ENCODE data around the gene SLC15A3. TPM values are rescaled to one million over a fixed set of nuclear protein-coding genes. Genes with fewer than 3 reads are reported as not detected.

Gene SLC15A3
- total RNA-seq, 1 donor from 2014 or later, result 11.6 TPM

GRCh38 chr11:60964801-60965200 is 12.8 kb upstream of the SLC15A3 start:
- TF ChIP-seq CTCF (IDR thresholded peaks at IDR 0.05), result no peak
- Mint-ChIP-seq H3K4me1 (ENCODE audit: unreplicated experiment) (no peaks in the 10 kb centered on the region), H3K36me3 (ENCODE audit: unreplicated experiment) (peaks cover 2% of the 10 kb centered on the region), H3K9me3 (ENCODE audit: unreplicated experiment) (peaks cover 6% of the 10 kb centered on the region), H3K27me3 (ENCODE audit: unreplicated experiment) (peaks cover 21% of the 10 kb centered on the region), H3K4me3 (ENCODE audit: unreplicated experiment) (no peak overlapping the region), H3K27ac (ENCODE audit: unreplicated experiment) (no peak overlapping the region)
- no peak for DNase-seq (ENCODE audit: extremely low spot score, unreplicated experiment)

- peaks cover 8% of the 10 kb centered on the region for H3K4me1 Mint-ChIP-seq (ENCODE audit: unreplicated experiment)
- DNase-seq (ENCODE audit: extremely low spot score, unreplicated experiment), result no peak
- H3K27ac Mint-ChIP-seq (ENCODE audit: unreplicated experiment), result no peak overlapping the region
- H3K9me3 Mint-ChIP-seq (ENCODE audit: unreplicated experiment), result no peaks in the 10 kb centered on the region
- H3K4me3 Mint-ChIP-seq (ENCODE audit: unreplicated experiment), result no peak overlapping the region
- H3K27me3 Mint-ChIP-seq (ENCODE audit: unreplicated experiment), result peaks cover 8% of the 10 kb centered on the region
- no peak for TF ChIP-seq CTCF (IDR thresholded peaks at IDR 0.05)
- H3K36me3 Mint-ChIP-seq (ENCODE audit: unreplicated experiment), result no peaks in the 10 kb centered on the region
Measured at GRCh38 chr11:60960405-60960804, 8.4 kb upstream of the SLC15A3 start.

- Mint-ChIP-seq H3K36me3 (ENCODE audit: unreplicated experiment) (no peaks in the 10 kb centered on the region), H3K9me3 (ENCODE audit: unreplicated experiment) (no peaks in the 10 kb centered on the region), H3K27me3 (ENCODE audit: unreplicated experiment) (peaks cover 8% of the 10 kb centered on the region), H3K4me3 (ENCODE audit: unreplicated experiment) (no peak overlapping the region), H3K27ac (ENCODE audit: unreplicated experiment) (no peak overlapping the region), H3K4me1 (ENCODE audit: unreplicated experiment) (peaks cover 8% of the 10 kb centered on the region)
- no peak for TF ChIP-seq CTCF (IDR thresholded peaks at IDR 0.05)
- DNase-seq (ENCODE audit: extremely low spot score, unreplicated experiment), result no peak
Measured at GRCh38 chr11:60959431-60959830, 7.5 kb upstream of the SLC15A3 start.

GRCh38 chr11:60957188-60957587 is 5.2 kb upstream of the SLC15A3 start:
- no peak for TF ChIP-seq CTCF (IDR thresholded peaks at IDR 0.05)
- H3K9me3 Mint-ChIP-seq (ENCODE audit: unreplicated experiment), result no peaks in the 10 kb centered on the region
- no peak for DNase-seq (ENCODE audit: extremely low spot score, unreplicated experiment)
- no peak overlapping the region for H3K27ac Mint-ChIP-seq (ENCODE audit: unreplicated experiment)
- no peaks in the 10 kb centered on the region for H3K36me3 Mint-ChIP-seq (ENCODE audit: unreplicated experiment)
- H3K4me3 Mint-ChIP-seq (ENCODE audit: unreplicated experiment), result no peak overlapping the region
- peaks cover 13% of the 10 kb centered on the region for H3K4me1 Mint-ChIP-seq (ENCODE audit: unreplicated experiment)
- H3K27me3 Mint-ChIP-seq (ENCODE audit: unreplicated experiment), result peaks cover 3% of the 10 kb centered on the region

GRCh38 chr11:60955571-60955970 is 3.6 kb upstream of the SLC15A3 start:
- no peaks in the 10 kb centered on the region for H3K9me3 Mint-ChIP-seq (ENCODE audit: unreplicated experiment)

More at GRCh38 chr11:60955571-60955970, 3.6 kb upstream of the SLC15A3 start:
- H3K27ac Mint-ChIP-seq (ENCODE audit: unreplicated experiment), result no peak overlapping the region
- H3K27me3 Mint-ChIP-seq (ENCODE audit: unreplicated experiment), result no peaks in the 10 kb centered on the region
- H3K36me3 Mint-ChIP-seq (ENCODE audit: unreplicated experiment), result no peaks in the 10 kb centered on the region
- no peak overlapping the region for H3K4me3 Mint-ChIP-seq (ENCODE audit: unreplicated experiment)
- H3K4me1 Mint-ChIP-seq (ENCODE audit: unreplicated experiment), result peaks cover 20% of the 10 kb centered on the region
- TF ChIP-seq CTCF (IDR thresholded peaks at IDR 0.05), result no peak
- no peak for DNase-seq (ENCODE audit: extremely low spot score, unreplicated experiment)
